ENCODE results near the gene NAA60. TPM values are rescaled to one million over a fixed set of nuclear protein-coding genes. Genes with fewer than 3 reads are reported as not detected.

The NAA60 gene
- 25.5 TPM for total RNA-seq
- long read RNA-seq, transcript NAA60-229 (7 exons, 2,531 nt) = major isoform, 18 of 50 reads
- long read RNA-seq, transcript NAA60-203 (7 exons, 2,619 nt) = minor isoform, 6 of 50 reads
- long read RNA-seq, transcript NAA60-234 (2 exons, 578 nt) = minor isoform, 6 of 50 reads
- long read RNA-seq, transcript NAA60-214 (6 exons, 2,931 nt) = minor isoform, 7 of 50 reads
- long read RNA-seq, partial matches to known transcripts = 7 of 50 reads
- long read RNA-seq, other reads (novel, unspliced or antisense) = 3 of 50 reads

GRCh38 chr16:3443108-3444031 lies at the start of gene NAA60, which contains the start of gene ZNF597:
Gene NAA60 (plus strand): TSS chr16:3443680. CDS start chr16:3476228, 32,548 bp downstream.
Gene ZNF597 (minus strand): TSS chr16:3443504. CDS start chr16:3443153, 351 bp downstream.
- intact Hi-C loops (cut with DNase I) = no loop called here
- DNase-seq (ENCODE audit: low spot score) = peak; percentile 94

DNA sequence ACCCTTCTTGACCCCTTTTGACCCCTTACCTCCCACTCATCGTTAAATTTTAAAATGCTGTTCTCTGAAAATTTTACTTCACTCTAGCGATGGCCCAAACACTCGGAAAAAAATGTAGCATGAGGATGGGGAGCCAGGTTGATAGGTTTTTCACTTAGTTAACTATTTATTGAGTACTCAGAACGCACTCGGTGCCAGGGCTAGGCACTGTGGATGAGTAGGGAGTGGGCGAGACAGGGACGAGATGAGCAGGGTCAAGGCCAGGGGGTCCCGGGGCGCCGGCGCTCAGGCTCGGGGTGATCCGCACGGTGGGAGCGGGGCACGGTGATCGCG lies 43.1 kb upstream of the NAA60 start:
- intact Hi-C loops (cut with DNase I) = loop anchor here (2.0 kb wide), 2 partner anchors 56 to 118 kb away; partner anchors contain the start of gene ZNF263

DNA sequence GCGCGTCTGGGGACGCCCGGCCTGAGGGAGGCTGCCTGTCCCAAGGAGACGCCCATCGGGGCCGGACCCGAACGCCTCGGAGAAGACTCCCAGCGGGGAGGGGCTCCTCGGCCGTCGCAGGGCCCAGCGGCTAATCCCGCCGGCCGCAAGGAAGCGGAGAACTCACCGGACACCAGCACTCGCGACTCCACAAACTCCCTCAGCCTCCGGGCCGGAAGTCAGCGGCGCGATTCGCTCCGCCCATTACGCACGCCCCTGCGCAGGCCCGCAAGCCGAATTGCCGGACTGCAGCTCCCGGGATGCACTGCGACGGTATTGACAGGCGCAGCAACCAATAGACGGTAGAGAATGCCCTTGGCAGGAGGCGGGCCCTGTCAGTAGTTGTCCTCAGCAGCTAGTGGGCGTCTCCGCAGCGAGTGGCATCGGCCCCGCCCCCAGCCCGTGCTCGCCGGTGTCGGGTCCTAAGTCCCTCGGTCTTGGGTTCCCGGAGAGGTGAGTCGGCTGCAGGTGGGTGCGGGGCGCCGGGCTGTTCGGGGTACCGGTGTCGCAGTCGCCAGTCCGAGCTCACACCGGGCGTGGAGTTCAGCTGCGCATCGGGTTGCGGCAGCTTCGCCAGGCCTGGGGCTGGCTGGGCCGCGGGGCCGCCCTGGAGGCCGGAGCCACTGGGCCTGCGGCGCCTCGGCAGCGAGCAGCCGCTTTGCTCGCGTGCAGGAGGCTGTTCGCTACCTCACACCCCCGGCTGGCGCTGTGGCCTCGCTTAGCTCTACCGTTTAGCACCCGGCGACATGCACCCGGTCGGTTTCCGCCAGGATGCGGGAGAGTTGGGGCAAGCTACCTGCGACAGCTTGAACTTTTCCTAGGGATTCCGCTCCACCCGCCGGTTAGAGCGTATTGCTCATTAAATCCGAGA lies 42.4 kb upstream of the NAA60 start, which contains the start of the genes ZNF174 and ZSCAN32:
ZNF174 (plus strand) TSS at position 437 of the 910 bp plus-strand sequence. CDS start 790 bp downstream, outside the sequence.
ZSCAN32 (minus strand) TSS at position 226 of the 910 bp plus-strand sequence. CDS start 3,447 bp downstream, outside the sequence.
- intact Hi-C loops (cut with DNase I) = loop anchor here (2.0 kb wide), 2 partner anchors 56 to 118 kb away; partner anchors contain the start of gene ZNF263
- DNase-seq (ENCODE audit: low spot score) = peak; percentile 100

More for the DNA sequence above, 43.1 kb upstream of the NAA60 start:
- no peak for DNase-seq (ENCODE audit: low spot score)

DNA sequence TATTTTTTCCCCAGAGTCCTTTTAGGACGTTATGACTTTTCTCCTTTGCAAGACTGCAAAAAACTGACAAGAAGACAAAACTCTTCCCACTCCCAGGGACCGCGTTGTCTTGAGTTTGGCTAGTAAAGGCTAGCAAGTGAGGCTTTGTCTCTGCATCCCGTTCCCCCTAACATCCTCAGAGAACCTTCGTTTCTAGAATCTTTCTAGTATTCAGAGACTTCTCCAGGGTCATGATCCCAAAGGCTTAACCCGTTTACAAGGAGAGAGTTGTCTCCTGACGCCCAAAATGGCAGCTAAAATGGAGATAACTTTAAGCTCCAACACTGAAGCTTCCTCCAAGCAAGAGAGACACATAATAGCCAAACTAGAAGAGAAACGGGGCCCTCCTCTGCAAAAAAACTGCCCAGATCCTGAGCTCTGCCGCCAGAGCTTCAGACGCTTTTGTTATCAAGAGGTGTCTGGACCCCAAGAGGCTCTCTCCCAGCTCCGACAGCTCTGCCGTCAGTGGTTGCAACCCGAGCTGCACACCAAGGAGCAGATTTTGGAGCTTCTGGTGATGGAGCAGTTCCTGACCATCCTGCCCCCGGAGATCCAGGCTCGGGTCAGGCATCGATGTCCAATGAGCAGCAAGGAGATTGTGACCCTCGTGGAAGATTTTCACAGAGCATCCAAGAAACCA lies 41.6 kb upstream of the NAA60 start:
- intact Hi-C loops (cut with DNase I) = loop anchor here (2.0 kb wide), 2 partner anchors 55 to 119 kb away; partner anchors contain the start of gene ZNF263
- DNase-seq (ENCODE audit: low spot score) = no peak

- intact Hi-C loops (cut with DNase I) = no loop called here
- DNase-seq (ENCODE audit: low spot score) = no peak
These were observed 34.8 kb upstream of the NAA60 start for GRCh38 chr16:3408561-3409197.

DNA sequence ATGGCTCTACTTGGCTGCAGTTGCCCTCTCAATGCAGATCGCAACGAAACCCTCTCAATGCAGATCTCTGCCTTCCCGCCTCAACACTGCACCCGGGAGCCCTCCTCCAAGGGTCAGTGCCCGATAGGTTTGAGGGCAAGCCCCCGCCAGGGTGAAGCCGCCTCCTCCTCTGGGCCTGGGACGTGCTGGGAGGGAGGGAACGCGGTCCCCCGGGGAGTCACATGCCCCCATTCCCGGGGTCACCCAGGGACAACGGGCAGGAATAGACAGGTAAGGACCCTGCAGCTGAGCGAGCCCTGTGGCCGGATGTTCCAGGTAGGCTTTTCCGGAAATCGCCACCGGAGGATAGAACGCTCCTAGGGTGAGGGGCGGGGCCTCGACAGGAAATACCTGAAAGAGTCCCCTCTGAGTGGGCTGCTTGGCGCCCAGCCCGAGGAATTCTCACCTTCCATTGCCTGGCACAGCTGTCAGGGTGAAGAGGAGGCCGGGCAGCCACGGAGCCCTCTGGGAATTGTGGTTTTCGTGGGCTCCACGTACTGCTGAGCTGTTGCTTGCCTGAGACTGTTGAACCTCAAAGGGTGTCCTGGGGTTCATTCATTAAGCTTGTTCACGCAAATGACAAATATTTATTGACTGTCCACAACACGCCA lies 29.6 kb upstream of the NAA60 start:
- no peak for DNase-seq (ENCODE audit: low spot score)
- intact Hi-C loops (cut with DNase I) = no loop called here

GRCh38 chr16:3431779-3432219 lies 11.7 kb upstream of the NAA60 start:
- intact Hi-C loops (cut with DNase I) = no loop called here
- peak; percentile 76 for DNase-seq (ENCODE audit: low spot score)

GRCh38 chr16:3434373-3434772 lies 9.1 kb upstream of the NAA60 start:
- intact Hi-C loops (cut with DNase I) = no loop called here
- DNase-seq (ENCODE audit: low spot score) = no peak

GRCh38 chr16:3439637-3440036 lies 3.8 kb upstream of the NAA60 start:
- intact Hi-C loops (cut with DNase I) = no loop called here

GRCh38 chr16:3444032-3444388 lies 530 bp downstream of the NAA60 start:
- intact Hi-C loops (cut with DNase I) = no loop called here
- no peak for DNase-seq (ENCODE audit: low spot score)

More at GRCh38 chr16:3439637-3440036, 3.8 kb upstream of the NAA60 start:
- DNase-seq (ENCODE audit: low spot score) = no peak

DNA sequence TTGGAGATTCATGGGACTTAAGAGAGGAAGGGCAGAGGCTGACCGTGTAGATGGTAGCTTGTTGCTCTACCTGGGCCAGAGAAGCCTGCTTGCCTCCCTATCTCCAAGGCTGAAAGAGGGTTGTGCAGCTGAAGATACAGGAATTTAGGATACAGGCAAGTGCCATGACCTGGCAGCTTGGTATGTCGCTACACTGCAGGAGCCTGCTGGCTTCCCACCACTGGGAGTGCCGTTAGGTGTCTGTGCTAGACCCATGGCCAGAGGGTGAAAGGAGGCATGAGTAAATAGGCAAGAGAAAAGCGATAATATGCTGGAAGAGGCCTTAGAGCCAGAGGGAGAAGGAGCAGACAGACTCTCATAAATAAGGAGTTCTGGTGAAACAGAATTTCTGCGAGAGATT lies 10.6 kb downstream of the NAA60 start:
- intact Hi-C loops (cut with DNase I) = no loop called here
- DNase-seq (ENCODE audit: low spot score) = no peak

DNA sequence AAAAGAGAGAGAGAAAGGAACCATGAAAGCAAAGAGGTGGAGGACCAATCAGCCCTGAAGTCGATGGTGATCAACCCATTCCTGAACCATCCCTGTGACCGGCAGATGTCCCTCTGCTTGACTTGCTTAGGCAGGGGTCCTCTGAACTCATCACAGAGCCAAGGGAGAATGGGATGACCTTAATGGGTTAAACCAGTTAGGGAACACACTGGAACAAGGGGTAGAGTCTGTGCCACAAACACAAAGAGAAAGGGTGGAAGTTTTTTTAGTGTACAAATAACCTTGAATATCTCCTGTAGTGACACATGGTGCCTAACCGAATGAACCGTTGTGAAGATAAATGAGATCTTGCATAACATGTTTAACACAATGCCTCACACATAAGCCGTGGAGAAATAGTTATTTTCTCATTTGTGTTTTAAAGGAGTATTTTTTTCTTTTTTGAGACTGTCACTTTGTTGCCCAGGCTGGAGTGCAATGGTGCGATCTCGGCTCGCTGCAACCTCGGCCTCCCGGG lies 11.2 kb downstream of the NAA60 start:
- intact Hi-C loops (cut with DNase I) = loop anchor here (5.0 kb wide), 2 partner anchors 48 to 172 kb away; partner anchors contain the start of genes CLUAP1 and ZNF263
- no peak for DNase-seq (ENCODE audit: low spot score)

DNA sequence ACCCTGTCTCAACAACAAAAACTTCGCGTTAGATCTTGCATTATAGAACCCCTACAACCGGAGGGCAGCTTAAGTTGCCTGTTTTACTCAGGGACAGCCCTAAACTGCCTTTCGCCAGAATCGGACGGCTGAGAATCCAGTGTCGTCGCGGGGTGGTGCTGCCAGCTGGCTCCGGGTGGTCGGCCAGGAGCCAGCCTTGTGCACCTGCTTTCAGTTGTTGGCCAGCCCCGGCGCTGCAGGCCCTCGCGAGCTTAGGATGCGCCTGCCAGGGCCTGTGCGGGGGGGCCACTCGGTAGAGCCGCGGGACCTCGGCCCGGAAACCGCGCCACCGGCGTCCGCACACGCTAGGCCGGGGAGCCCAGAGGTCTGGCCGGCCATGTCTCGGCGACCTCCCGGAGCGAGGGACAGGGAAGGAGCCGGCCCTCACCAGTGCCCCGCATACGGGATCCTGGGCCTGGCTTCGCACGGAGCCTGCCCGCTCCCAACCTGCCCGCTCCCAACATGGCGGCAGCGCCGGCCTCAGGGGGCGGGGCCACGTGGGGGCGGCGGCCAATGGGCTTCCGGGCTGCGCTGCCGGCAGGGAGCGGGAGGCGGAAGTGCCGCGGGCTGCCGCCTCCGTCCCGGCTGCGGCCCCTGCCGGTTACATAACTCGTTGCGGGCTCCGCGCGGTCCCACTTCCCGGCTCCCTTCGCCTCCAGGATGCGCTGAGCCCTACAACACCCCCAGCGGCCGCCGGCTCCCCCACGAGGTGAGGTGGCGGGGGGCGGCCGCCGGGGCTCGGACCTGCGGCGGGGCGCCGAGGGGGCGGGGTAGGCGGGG lies 14.2 kb downstream of the NAA60 start:
- DNase-seq (ENCODE audit: low spot score) = peak; percentile 95
- intact Hi-C loops (cut with DNase I) = loop anchor here (2.0 to 5.0 kb wide), 3 partner anchors 45 to 175 kb away; partner anchors contain the start of genes CLUAP1, ZNF174, ZNF263 and ZSCAN32

DNA sequence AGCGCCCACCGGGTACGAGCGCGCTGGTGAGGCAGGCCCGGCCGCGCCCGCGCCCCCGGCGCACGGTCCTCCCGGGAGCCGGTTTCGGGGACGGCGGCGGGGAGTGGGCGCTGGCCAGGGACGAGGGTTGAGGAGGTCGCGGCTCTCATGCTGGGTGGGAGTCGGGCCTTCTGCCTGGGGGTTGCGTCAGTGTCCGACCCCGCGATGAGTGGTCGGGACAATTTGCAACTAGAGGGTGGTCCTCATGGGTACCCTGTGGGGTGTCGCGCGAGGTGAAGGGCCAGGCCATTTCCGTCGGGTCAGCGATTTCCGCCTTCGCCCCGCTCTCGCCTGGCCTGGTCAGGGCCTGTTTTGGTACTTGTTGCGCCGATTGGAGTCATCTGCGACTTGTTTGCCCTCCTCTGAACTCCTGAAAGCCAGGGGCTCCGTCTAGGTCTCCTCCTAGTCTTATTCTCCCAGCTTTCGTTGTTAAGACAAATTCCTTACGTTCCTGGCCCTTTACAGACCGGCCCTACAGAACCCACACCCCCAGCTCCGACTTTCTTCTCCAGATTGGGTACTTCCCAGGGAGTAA lies 14.9 kb downstream of the NAA60 start:
- intact Hi-C loops (cut with DNase I) = loop anchor here (5.0 kb wide), 2 partner anchors 44 to 176 kb away; partner anchors contain the start of genes CLUAP1 and ZNF263
- no peak for DNase-seq (ENCODE audit: low spot score)

DNA sequence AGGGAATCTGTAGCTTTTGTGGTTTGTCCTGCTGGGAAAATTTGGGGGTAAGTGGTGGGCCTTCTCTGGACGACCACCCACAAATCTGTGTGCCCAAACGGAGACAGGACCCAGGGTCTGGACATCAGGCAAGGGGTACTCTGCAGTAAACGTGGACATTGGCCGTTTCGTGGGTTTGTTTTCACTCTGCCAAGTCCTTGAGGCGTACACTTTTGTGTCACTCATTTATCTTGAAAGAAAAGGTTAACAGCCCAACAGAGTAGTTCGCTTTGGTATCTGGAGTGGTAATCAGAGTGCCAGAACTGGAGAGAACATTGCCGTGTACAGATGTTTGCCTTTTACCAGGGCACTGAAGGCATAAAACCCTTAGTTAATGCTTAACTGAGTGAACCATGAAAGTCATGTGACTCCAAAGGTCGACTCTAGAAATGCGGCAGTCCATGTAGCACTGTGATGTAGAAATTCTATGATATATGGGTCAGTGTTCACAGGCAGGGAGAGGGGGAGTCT lies 15.4 kb downstream of the NAA60 start:
- intact Hi-C loops (cut with DNase I) = loop anchor here (5.0 kb wide), 2 partner anchors 43 to 177 kb away; partner anchors contain the start of genes CLUAP1 and ZNF263
- no peak for DNase-seq (ENCODE audit: low spot score)
